ENCODE results near the gene NUP93.

- TF ChIP-seq CTCF (conservative IDR thresholded peaks at IDR 0.05; ENCODE audit: low read length) (no peak), EZH2phosphoT487 (IDR thresholded peaks at IDR 0.05; ENCODE audit: borderline replicate concordance) (no peak)
Measured at GRCh38 chr16:56880685-56881084, 150.8 kb downstream of the NUP93 start.

All from Loucy (cell line).